Left kidney (tissue), 8 donors: ENCODE results near the gene SLC27A3. TPM values are rescaled to one million over a fixed set of nuclear protein-coding genes. Genes with fewer than 3 reads are reported as not detected.
A peak's percentile ranks its signal among the peaks of the same experiment; 100 is the strongest.

Experiments used
- DNase-seq: peaks from one replicate; pipeline ENCODE4 v3.0.0-alpha.2; 2013
- long read RNA-seq, 8 donors: transcript quantifications; one replicate each; lab custom pipeline, GENCODE V29; 2026
- polyA plus RNA-seq: library from polyadenylated mRNA; unstranded; fragments of 120-200 nt; gene quantifications from one replicate; pipeline ENCODE4 v1.2.1, GENCODE V29; 2013; ENCODE audit not compliant: insufficient read length

Gene SLC27A3, protein sequence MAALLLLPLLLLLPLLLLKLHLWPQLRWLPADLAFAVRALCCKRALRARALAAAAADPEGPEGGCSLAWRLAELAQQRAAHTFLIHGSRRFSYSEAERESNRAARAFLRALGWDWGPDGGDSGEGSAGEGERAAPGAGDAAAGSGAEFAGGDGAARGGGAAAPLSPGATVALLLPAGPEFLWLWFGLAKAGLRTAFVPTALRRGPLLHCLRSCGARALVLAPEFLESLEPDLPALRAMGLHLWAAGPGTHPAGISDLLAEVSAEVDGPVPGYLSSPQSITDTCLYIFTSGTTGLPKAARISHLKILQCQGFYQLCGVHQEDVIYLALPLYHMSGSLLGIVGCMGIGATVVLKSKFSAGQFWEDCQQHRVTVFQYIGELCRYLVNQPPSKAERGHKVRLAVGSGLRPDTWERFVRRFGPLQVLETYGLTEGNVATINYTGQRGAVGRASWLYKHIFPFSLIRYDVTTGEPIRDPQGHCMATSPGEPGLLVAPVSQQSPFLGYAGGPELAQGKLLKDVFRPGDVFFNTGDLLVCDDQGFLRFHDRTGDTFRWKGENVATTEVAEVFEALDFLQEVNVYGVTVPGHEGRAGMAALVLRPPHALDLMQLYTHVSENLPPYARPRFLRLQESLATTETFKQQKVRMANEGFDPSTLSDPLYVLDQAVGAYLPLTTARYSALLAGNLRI
- 40.7 TPM for polyA plus RNA-seq
- long read RNA-seq, donor 1, full-length matches to known transcripts, result 6 of 6 reads
- long read RNA-seq, donor 1, partial matches to known transcripts, result 0 of 6 reads
- long read RNA-seq, donor 1, other reads (novel, unspliced or antisense), result 0 of 6 reads
- long read RNA-seq, donor 2, partial matches to known transcripts, result 0 of 7 reads
- long read RNA-seq, donor 2, other reads (novel, unspliced or antisense), result 0 of 7 reads
- long read RNA-seq, donor 3, partial matches to known transcripts, result 0 of 4 reads
- long read RNA-seq, donor 3, other reads (novel, unspliced or antisense), result 0 of 4 reads
- long read RNA-seq, donor 4, result 0 reads
- long read RNA-seq, donor 5, transcript SLC27A3-201 (10 exons, 3,351 nt), result major isoform, 7 of 12 reads
- long read RNA-seq, donor 5, partial matches to known transcripts, result 0 of 12 reads
- long read RNA-seq, donor 5, other reads (novel, unspliced or antisense), result 0 of 12 reads
- long read RNA-seq, donor 6, partial matches to known transcripts, result 6 of 8 reads
- long read RNA-seq, donor 6, other reads (novel, unspliced or antisense), result 0 of 8 reads
- long read RNA-seq, donor 7, full-length matches to known transcripts, result 7 of 13 reads
- long read RNA-seq, donor 7, partial matches to known transcripts, result 6 of 13 reads
- long read RNA-seq, donor 7, other reads (novel, unspliced or antisense), result 0 of 13 reads
- long read RNA-seq, donor 8, full-length matches to known transcripts, result 2 of 2 reads
- long read RNA-seq, donor 8, partial matches to known transcripts, result 0 of 2 reads
- long read RNA-seq, donor 8, other reads (novel, unspliced or antisense), result 0 of 2 reads

DNA sequence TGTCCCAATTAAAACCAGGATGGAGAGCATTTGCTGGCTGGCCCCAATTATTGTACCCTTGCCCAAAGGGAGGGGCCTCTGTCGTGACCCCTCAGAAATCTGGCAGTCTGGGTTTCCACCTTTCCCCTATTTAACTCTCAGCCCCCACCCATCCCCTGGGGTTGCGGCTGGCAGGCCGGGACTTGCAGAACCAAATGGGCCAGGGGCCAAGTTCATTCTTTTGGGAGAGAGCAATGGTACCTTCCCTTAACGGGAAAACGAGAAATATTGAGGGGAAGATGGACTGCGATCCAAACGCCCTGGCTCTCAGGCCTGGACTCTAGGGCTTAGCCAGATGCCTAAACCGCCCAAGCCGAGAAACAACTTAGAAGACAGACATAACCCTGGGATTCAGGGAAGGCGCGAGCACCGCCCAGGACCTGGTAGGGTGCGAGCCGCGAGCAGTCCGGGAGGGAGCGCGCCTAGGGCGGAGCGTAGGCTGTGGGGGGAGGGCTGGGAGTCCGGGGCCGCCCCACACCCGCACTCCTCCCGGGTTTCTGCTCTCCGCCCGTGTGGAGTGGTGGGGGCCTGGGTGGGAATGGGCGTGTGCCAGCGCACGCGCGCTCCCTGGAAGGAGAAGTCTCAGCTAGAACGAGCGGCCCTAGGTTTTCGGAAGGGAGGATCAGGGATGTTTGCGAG lies at the start of gene SLC27A3:
Gene SLC27A3, plus strand, starts transcription at position 628 of the 678 bp plus-strand sequence. CDS start 91 bp downstream, outside the sequence.
- peak; percentile 61 for DNase-seq

DNA sequence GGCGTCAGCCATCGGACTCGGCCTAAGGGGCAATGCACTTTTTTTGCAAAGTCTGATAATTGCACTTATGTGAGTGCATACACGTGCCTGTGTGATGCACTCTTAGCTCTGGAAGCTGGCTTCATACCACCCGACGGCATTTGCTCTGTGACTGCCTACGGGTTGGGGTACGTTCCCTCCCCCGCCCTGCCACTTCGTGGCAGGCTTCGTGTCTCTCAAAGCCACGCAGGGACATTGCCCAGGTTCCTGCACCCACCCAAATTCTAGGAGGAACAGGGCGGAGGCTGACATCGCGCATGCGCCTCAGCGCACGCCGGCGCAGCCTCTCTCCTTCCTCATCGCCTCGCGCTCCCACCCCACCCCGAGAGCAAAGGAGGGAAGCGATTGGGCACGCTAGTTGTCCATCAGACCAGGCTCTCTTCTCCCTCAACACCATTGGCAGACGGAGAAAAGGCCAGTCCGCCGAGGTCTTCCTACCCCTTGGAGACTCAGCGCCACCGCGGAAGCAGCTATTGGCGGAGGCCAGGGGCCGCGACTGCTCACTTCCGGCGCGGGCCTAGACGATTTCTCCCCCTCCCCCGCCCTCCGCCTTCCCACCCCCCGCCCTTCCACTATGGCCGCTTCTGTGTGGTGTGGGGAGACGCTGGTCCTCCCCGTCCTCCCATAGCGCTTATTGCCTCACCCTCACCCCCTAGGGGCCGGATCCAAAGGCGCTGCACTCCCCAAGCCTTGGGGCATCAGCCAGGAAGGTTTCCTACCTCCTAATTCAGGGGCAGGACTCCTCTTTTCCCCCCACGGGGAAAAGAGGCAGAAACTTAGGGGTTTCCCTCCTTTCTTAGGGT lies 47.5 kb upstream of the SLC27A3 start, which contains the start of gene INTS3:
Gene INTS3, plus strand, starts transcription at position 588 of the 842 bp plus-strand sequence. CDS start 585 bp downstream, outside the sequence.
- peak; percentile 100 for DNase-seq

DNA sequence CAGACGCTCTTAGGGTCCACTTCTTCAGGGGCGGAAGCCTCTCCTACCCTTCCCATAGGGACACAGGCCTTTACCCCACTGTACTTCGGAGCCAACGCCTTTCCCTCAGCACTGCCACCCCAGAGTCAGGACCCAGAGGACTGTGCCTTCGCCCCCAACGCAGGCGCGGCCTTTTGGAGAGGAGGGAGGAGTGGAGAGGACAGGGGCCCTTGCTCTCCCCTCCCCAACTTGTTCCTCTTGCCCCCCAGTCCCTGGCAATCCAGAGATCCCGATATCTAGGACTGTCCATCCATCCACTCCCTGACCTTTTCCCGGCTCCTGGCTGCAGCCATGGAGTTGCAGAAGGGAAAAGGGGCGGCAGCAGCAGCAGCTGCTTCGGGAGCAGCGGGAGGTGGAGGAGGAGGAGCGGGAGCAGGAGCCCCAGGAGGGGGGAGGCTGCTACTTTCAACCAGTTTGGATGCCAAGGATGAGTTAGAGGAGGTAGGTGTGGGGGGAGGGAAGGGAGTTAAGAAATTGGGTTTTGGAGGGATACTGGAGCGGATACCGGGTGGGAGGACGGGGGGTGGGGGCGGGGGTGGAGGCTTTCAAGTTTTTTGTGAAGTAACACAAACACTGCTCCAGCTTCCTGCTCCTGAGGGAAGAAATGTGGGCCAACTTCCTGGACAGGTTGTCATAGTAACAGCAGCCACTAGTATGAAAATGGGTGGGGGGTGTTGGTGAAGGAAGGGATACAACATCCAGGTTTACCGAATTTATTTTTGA lies 46.7 kb upstream of the SLC27A3 start:
- DNase-seq, result peak; percentile 35

DNA sequence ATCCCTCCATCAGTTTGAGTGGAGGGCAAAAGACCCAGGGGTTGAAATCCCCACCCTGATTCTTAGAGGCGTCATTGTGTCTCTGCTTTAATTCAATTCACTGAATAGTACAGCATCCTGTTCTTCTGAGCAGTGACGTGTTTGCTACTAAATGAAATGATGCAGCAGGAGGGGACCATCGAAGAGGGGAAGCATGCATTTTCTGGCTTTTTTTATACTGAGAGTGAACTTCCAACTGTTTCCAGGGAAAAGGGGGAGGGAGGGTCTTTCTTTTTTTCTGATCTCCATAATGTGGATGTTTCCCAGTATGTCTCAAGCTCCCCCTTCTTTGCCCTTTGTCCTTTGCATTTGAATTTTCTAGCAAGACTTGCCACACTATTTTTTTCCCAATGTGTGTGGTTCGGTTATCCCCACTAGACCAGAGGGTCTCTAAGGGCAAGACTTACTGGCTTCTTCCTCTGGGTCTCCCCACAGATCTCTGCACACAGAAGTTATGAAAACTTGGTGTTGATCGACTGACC lies 44.7 kb upstream of the SLC27A3 start:
- DNase-seq, result no peak

- DNase-seq, result no peak
Measured at GRCh38 chr1:153733970-153734369, 41.2 kb upstream of the SLC27A3 start.

DNA sequence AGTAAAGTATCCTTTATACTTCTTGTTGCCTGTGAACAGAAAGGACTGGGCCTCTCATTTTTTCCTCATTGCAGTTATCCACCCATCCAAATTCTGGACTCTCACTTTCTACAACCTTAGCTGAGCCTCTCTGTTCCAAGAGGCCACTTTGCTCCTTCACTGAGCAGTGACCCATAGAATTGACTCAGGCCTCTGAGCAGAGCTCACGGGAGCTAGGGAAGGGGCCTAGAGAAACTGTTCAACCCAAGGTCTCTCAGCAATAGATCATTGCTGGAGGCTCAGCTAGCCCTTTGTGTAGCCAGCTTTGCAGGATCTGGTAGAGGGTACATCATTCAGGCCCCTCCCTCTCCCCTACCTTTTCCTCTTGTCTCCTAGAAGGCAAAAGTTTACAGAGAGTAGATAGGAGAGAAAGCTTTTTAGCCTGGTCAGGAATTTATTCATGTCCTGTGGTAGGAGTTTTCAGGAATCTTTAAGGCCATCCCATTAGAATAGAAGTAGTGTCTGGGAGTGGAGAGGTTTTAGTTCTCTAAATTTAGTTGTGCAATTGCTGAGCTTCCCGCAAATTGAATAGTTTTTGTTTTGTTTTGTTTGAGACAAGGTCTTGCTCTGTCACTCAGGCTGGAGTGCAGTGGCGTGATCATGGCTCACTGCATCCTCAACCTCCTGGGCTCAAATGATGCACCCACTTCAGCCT lies 40.7 kb upstream of the SLC27A3 start:
- DNase-seq, result no peak

GRCh38 chr1:153735090-153735420 lies 40.2 kb upstream of the SLC27A3 start:
- no peak for DNase-seq

GRCh38 chr1:153741986-153742385 lies 33.2 kb upstream of the SLC27A3 start:
- peak; percentile 62 for DNase-seq

- peak; percentile 53 for DNase-seq
Measured at GRCh38 chr1:153742411-153743142, 32.6 kb upstream of the SLC27A3 start.

DNA sequence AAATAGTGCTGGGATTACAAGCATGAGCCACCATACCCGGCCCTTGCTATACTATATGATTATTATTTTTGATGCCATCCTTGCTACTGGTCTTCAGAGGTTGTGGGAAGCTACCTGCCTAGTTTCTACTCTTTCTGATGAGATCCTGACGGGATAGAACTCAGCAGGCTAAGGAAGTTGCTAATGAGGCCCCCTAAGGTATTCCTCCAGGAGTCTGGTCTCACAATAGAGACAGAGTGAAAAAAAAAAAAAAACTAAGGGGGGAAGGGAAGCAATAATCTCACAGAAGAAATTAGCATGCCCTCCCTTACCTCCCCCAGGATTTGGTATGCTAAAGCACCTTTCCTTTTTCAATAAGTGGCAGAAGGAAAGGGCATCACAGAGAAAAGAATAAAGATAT lies 29.8 kb upstream of the SLC27A3 start:
- no peak for DNase-seq

GRCh38 chr1:153746174-153746573 lies 29.0 kb upstream of the SLC27A3 start:
- no peak for DNase-seq

- no peak for DNase-seq
Measured at GRCh38 chr1:153748903-153749302, 26.3 kb upstream of the SLC27A3 start.

- peak; percentile 81 for DNase-seq
Measured at GRCh38 chr1:153749408-153750005, 25.7 kb upstream of the SLC27A3 start.

- DNase-seq, result no peak
Measured at GRCh38 chr1:153750026-153750995, 24.9 kb upstream of the SLC27A3 start.

DNA sequence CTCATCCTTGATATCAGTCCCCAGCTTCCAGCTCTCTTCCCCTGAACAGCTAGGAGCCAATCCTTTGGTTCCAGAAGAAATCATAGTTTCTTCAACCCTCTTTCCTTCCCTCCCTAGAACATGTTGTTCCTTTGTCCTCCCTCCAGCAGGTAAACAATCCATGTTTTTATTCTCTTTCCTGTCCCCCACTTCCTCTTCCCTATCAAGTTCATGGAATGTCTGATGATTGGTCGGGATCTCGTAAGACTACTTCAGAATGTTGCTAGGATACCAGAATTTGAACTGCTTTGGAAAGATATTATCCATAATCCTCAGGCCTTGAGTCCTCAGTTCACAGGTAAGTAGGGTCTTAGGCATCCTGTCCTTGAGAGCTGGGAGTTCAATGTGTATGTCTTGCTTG lies 23.1 kb upstream of the SLC27A3 start:
- DNase-seq, result no peak
